ENCODE data around the gene KCNC3. TPM values are rescaled to one million over a fixed set of nuclear protein-coding genes. Genes with fewer than 3 reads are reported as not detected.
A peak's percentile ranks its signal among the peaks of the same experiment; 100 is the strongest.

Gene KCNC3
- total RNA-seq, 2 experiments from 2014 or later: 7.4 to 23.4 TPM

GRCh38 chr19:50312967-50313811 lies 16.0 kb downstream of the KCNC3 start:
- H3K4me1 ChIP-seq (ENCODE audit: insufficient read depth, low read length, poor library complexity, severe bottlenecking): peaks cover 13% of the 10 kb centered on the region
- H4K20me1 ChIP-seq (ENCODE audit: insufficient read depth, low read length): no peaks in the 10 kb centered on the region
- no peak for DNase-seq (ENCODE audit: low spot score)
- no peak overlapping the region for H3K4me2 ChIP-seq (ENCODE audit: low read length)
- ChIA-PET CTCF (ENCODE audit: unreplicated experiment) (no interaction called here), POLR2A (no interaction called here)
- H3K4me3 ChIP-seq (ENCODE audit: low read depth, low read length, poor library complexity, severe bottlenecking): no peak overlapping the region
- TF ChIP-seq CTCF (conservative IDR thresholded peaks at IDR 0.05; ENCODE audit: low read length) (no peak), EZH2phosphoT487 (IDR thresholded peaks at IDR 0.05; ENCODE audit: borderline replicate concordance, low read depth, low read length) (no peak)
- H3K9me3 ChIP-seq (ENCODE audit: low read length): no peaks in the 10 kb centered on the region
- H3K27ac ChIP-seq (ENCODE audit: low read depth, low read length, poor library complexity, severe bottlenecking): no peak overlapping the region
- intact Hi-C loops (cut with micrococcal nuclease; ENCODE audit: unreplicated experiment): no loop called here
- H3K9me2 ChIP-seq (ENCODE audit: insufficient read depth, low read length): no peaks in the 10 kb centered on the region
- no peak overlapping the region for H2AFZ ChIP-seq (ENCODE audit: low read length)
- H3K79me2 ChIP-seq (ENCODE audit: insufficient read depth, low read depth, low read length): no peaks in the 10 kb centered on the region
- H3K36me3 ChIP-seq (ENCODE audit: insufficient read depth, low read length): peaks cover 12% of the 10 kb centered on the region
- TSS peak; percentile 67 for BruUV-seq (replicated peaks)

GRCh38 chr19:50311723-50312635 lies 17.2 kb downstream of the KCNC3 start:
- 0 out of 2 replicates have a peak, but pooled peaks cover under 1% of the 10 kb centered on the region for H3K36me3 ChIP-seq (ENCODE audit: insufficient read depth, low read length)
- no peaks in the 10 kb centered on the region for H3K9me3 ChIP-seq (ENCODE audit: low read length)
- TF ChIP-seq EZH2phosphoT487 (IDR thresholded peaks at IDR 0.05; ENCODE audit: borderline replicate concordance, low read depth, low read length): no peak
- TF ChIP-seq CTCF (conservative IDR thresholded peaks at IDR 0.05; ENCODE audit: low read length): no peak
- H3K4me3 ChIP-seq (ENCODE audit: low read depth, low read length, poor library complexity, severe bottlenecking): no peak overlapping the region
- no peaks in the 10 kb centered on the region for H3K9me2 ChIP-seq (ENCODE audit: insufficient read depth, low read length)
- no peak overlapping the region for H3K4me2 ChIP-seq (ENCODE audit: low read length)
- H3K79me2 ChIP-seq (ENCODE audit: insufficient read depth, low read depth, low read length): no peaks in the 10 kb centered on the region
- no TSS peak for BruUV-seq (replicated peaks)
- no peak overlapping the region for H3K27ac ChIP-seq (ENCODE audit: low read depth, low read length, poor library complexity, severe bottlenecking)
- CTCF ChIA-PET (ENCODE audit: unreplicated experiment): no interaction called here
- no peak overlapping the region for H2AFZ ChIP-seq (ENCODE audit: low read length)
- no peaks in the 10 kb centered on the region for H4K20me1 ChIP-seq (ENCODE audit: insufficient read depth, low read length)
- POLR2A ChIA-PET: no interaction called here
- H3K4me1 ChIP-seq (ENCODE audit: insufficient read depth, low read length, poor library complexity, severe bottlenecking): peaks cover 17% of the 10 kb centered on the region
- intact Hi-C loops (cut with micrococcal nuclease; ENCODE audit: unreplicated experiment): no loop called here
- no peak for DNase-seq (ENCODE audit: low spot score)
